PC-9 (cell line): ENCODE measurements around the gene ZFHX2. TPM values are rescaled to one million over a fixed set of nuclear protein-coding genes. Genes with fewer than 3 reads are reported as not detected.
A peak's percentile ranks its signal among the peaks of the same experiment; 100 is the strongest.

Experiments
- BruUV-seq: library from RNA; stranded (reverse); fragments of 400-500 nt; replicated peaks from 2 replicates; lab custom pipeline; 2021; lab: Mats Ljungman, UMichigan
- CTCF ChIA-PET: fragments of 300-600 bp; sonication (Branson Sonifier 250); formaldehyde crosslinking; loops from one replicate; lab custom pipeline; 2022; ENCODE audit warnings: antibody characterized with exemption; lab: Charles Lee
- POLR2A ChIA-PET: fragments of 300-600 bp; sonication (Branson Sonifier 250); formaldehyde crosslinking; loops from one replicate; lab custom pipeline; 2022; ENCODE audit warnings: antibody characterized with exemption; ENCODE audit not compliant: unreplicated experiment; lab: Charles Lee
- DNase-seq, 2 experiments: peaks; one replicate each; pipeline versions ENCODE4 v3.0.0 to v3.0.0-alpha.2; 2015 to 2022; ENCODE audit warnings: mixed read lengths in 1 of 2
- H2AFZ ChIP-seq: fragments of 200-600 bp; sonication (generic); 2 replicates; pipeline ENCODE4 v1.8.1; 2017; ENCODE audit warnings: antibody characterized with exemption
- H3F3A ChIP-seq: fragments of 200-600 bp; sonication (generic); 2 replicates; pipeline ENCODE4 v1.8.1; 2017; ENCODE audit warnings: antibody characterized with exemption, mild to moderate bottlenecking, low read depth; ENCODE audit not compliant: insufficient read depth
- H3K27ac ChIP-seq: fragments of 200-600 bp; sonication (generic); 2 replicates; pipeline ENCODE4 v1.6.1; 2016; ENCODE audit warnings: mixed run types
- H3K27me3 ChIP-seq: fragments of 200-600 bp; sonication (generic); 2 replicates; pipeline ENCODE4 v1.6.1; 2016; ENCODE audit warnings: low read depth, mixed run types; ENCODE audit not compliant: insufficient read depth
- H3K36me3 ChIP-seq: fragments of 200-600 bp; sonication (generic); 2 replicates; pipeline ENCODE4 v1.6.1; 2016; ENCODE audit warnings: low read depth, mixed run types
- H3K4me1 ChIP-seq: fragments of 200-600 bp; sonication (generic); replicated peaks from 2 replicates; pipeline ENCODE4 v1.6.1; 2016; ENCODE audit warnings: mixed run types; ENCODE audit not compliant: insufficient read depth
- H3K4me2 ChIP-seq: fragments of 200-600 bp; sonication (generic); 2 replicates; pipeline ENCODE4 v1.6.1; 2017; ENCODE audit warnings: mixed run types
- H3K4me3 ChIP-seq: fragments of 200-600 bp; sonication (generic); 2 replicates; pipeline ENCODE4 v1.6.1; 2016; ENCODE audit warnings: mixed run types
- H3K79me2 ChIP-seq: fragments of 200-600 bp; sonication (generic); 2 replicates; pipeline ENCODE4 v1.6.1; 2017; ENCODE audit warnings: low read depth, mixed run types
- H3K9me2 ChIP-seq: fragments of 200-600 bp; sonication (generic); 2 replicates; pipeline ENCODE4 v1.8.1; 2017; ENCODE audit warnings: mild to moderate bottlenecking; ENCODE audit not compliant: insufficient read depth
- H3K9me3 ChIP-seq: fragments of 200-600 bp; sonication (generic); 2 replicates; pipeline ENCODE4 v1.8.1; 2016; ENCODE audit warnings: low read depth; ENCODE audit not compliant: insufficient read depth
- H4K20me1 ChIP-seq: fragments of 200-600 bp; sonication (generic); 2 replicates; pipeline ENCODE4 v1.8.1; 2017; ENCODE audit not compliant: insufficient read depth
- CTCF ChIP-seq: fragments of 200-600 bp; sonication (generic); conservative IDR thresholded peaks from 2 replicates; pipeline ENCODE4 v1.6.1; 2017; ENCODE audit warnings: mixed run types, antibody characterized with exemption, mild to moderate bottlenecking, moderate library complexity
- EZH2 ChIP-seq: fragments of 200-600 bp; sonication (generic); IDR thresholded peaks from 2 replicates; pipeline ENCODE4 v1.8.0; 2017; ENCODE audit warnings: antibody characterized with exemption, low read depth
- intact Hi-C: fragments of 100-400 bp; cut with micrococcal nuclease; formaldehyde crosslinking; loops from one replicate; pipeline ENCODE4 v1.10.0; 2022; ENCODE audit not compliant: unreplicated experiment
- total RNA-seq: library from RNA; stranded (reverse); gene quantifications from 2 replicates; pipeline ENCODE4 v1.2.3, GENCODE V29; 2021

ZFHX2 gene
- total RNA-seq, 1 experiment from 2014 or later, result 5.3 TPM

- Histone ChIP-seq H3K79me2 (peaks cover 13% of the 10 kb centered on the region), H3F3A (peaks cover 7% of the 10 kb centered on the region; the same call in 1 of the 2 replicates), H3K27me3 (no peaks in the 10 kb centered on the region), H3K4me1 (peaks cover 24% of the 10 kb centered on the region), H3K4me2 (peak overlapping the region; percentile 81), H3K36me3 (no peaks in the 10 kb centered on the region), H3K4me3 (no peak overlapping the region), H4K20me1 (no peaks in the 10 kb centered on the region), H3K9me2 (no peaks in the 10 kb centered on the region), H2AFZ (no peak overlapping the region), H3K9me3 (no peaks in the 10 kb centered on the region), H3K27ac (peak overlapping the region; percentile 53; the same call in 1 of the 2 replicates)
- intact Hi-C loops, result no loop called here
- POLR2A ChIA-PET, result no interaction called here
- DNase-seq, result peak in 1 of 2 experiments; percentile 18
- CTCF ChIA-PET, result no interaction called here
- TF ChIP-seq CTCF (no peak), EZH2 (no peak)
- no TSS peak for BruUV-seq
These were observed 17.2 kb upstream of the ZFHX2 start for GRCh38 chr14:23568600-23569331.

GRCh38 chr14:23568021-23568599, 16.5 kb upstream of the ZFHX2 start:
- ChIA-PET POLR2A (no interaction called here), CTCF (interaction anchor here (0.5 kb wide), 1 partner anchor 98 kb away, joined by 4 read pairs; no protein-coding TSS in a partner anchor)
- H3F3A ChIP-seq, result peaks cover 7% of the 10 kb centered on the region
- peak overlapping the region; percentile 81 for H3K4me2 ChIP-seq
- no peaks in the 10 kb centered on the region for H3K9me3 ChIP-seq
- H3K4me3 ChIP-seq, result peak overlapping the region; percentile 79; the same call in 1 of the 2 replicates
- H4K20me1 ChIP-seq, result no peaks in the 10 kb centered on the region
- TF ChIP-seq CTCF (no peak), EZH2 (no peak)
- peaks cover 13% of the 10 kb centered on the region for H3K79me2 ChIP-seq
- no peaks in the 10 kb centered on the region for H3K27me3 ChIP-seq
- TSS peak; percentile 90 for BruUV-seq
- intact Hi-C loops, result no loop called here
- no peak overlapping the region for H2AFZ ChIP-seq
- no peak for DNase-seq
- no peak overlapping the region for H3K27ac ChIP-seq
- peaks cover 24% of the 10 kb centered on the region for H3K4me1 ChIP-seq
- no peaks in the 10 kb centered on the region for H3K9me2 ChIP-seq
- H3K36me3 ChIP-seq, result no peaks in the 10 kb centered on the region

GRCh38 chr14:23567186-23568020, 15.8 kb upstream of the ZFHX2 start, which contains the start of gene AP1G2:
AP1G2 (minus strand) TSS chr14:23567791; CDS start chr14:23567314, 477 bp downstream.
- H3K9me2 ChIP-seq, result no peaks in the 10 kb centered on the region
- H3K79me2 ChIP-seq, result peaks cover 13% of the 10 kb centered on the region
- no TSS peak for BruUV-seq
- POLR2A ChIA-PET, result no interaction called here
- DNase-seq, result peak; percentile 71 to 90
- TF ChIP-seq EZH2, result no peak
- no peak for TF ChIP-seq CTCF
- no peaks in the 10 kb centered on the region for H3K27me3 ChIP-seq
- CTCF ChIA-PET, result interaction anchor here (0.5 to 0.6 kb wide), 3 partner anchors 11 to 390 kb away, joined by 3 to 16 read pairs (median 4); no protein-coding TSS in a partner anchor
- H4K20me1 ChIP-seq, result no peaks in the 10 kb centered on the region
- H3K9me3 ChIP-seq, result no peaks in the 10 kb centered on the region
- no peaks in the 10 kb centered on the region for H3K36me3 ChIP-seq
- intact Hi-C loops, result no loop called here
- peak within 1 kb of the TSS; percentile 79 for H3K4me3 ChIP-seq
- peaks cover 24% of the 10 kb centered on the region for H3K4me1 ChIP-seq
- peak within 1 kb of the TSS; percentile 53; the same call in 1 of the 2 replicates for H3K27ac ChIP-seq
- peaks cover 7% of the 10 kb centered on the region for H3F3A ChIP-seq
- H3K4me2 ChIP-seq, result peak within 1 kb of the TSS; percentile 81
- H2AFZ ChIP-seq, result peak within 1 kb of the TSS; percentile 86
